HepG2 (cell line): ENCODE results near the gene SLC39A1. TPM values are rescaled to one million over a fixed set of nuclear protein-coding genes. Genes with fewer than 3 reads are reported as not detected.

Source experiments
- AKNA ChIP-seq: sonication (generic); formaldehyde crosslinking; IDR thresholded peaks from 2 replicates; pipeline ENCODE4 v1.4.0; 2020; ENCODE audit warnings: missing genetic modification reagents, borderline replicate concordance
- ARID5B ChIP-seq: IDR thresholded peaks from 2 replicates; pipeline ENCODE4 v1.4.0; 2020; ENCODE audit warnings: mild to moderate bottlenecking, missing genetic modification reagents
- CCDC6 ChIP-seq: sonication (generic); formaldehyde crosslinking; IDR thresholded peaks from 2 replicates; pipeline ENCODE4 v1.8.1; 2022; ENCODE audit warnings: mild to moderate bottlenecking, missing genetic modification reagents, moderate library complexity
- CHD2 ChIP-seq: IDR thresholded peaks from 2 replicates; pipeline ENCODE4 v1.6.1; 2011; ENCODE audit warnings: low read depth, low read length, improper control_type of control experiment
- FOXA1 ChIP-seq, 2 experiments: fragments of 450-650 bp in 1 of 2; sonication (generic) in 1 of 2; formaldehyde crosslinking in 1 of 2; IDR thresholded peaks; 2 replicates each; pipeline versions ENCODE4 v1.4.0 to v1.6.1; 2016 to 2020; ENCODE audit warnings: missing genetic modification reagents in 1 of 2
- MEIS2 ChIP-seq: sonication (generic); formaldehyde crosslinking; IDR thresholded peaks from 2 replicates; pipeline ENCODE4 v1.9.0; 2021; ENCODE audit warnings: mild to moderate bottlenecking, missing genetic modification reagents
- PAX8 ChIP-seq: sonication (generic); formaldehyde crosslinking; IDR thresholded peaks from 2 replicates; pipeline ENCODE4 v1.8.0; 2022; ENCODE audit warnings: mild to moderate bottlenecking, missing genetic modification reagents, borderline replicate concordance
- POLR2AphosphoS5 ChIP-seq: IDR thresholded peaks from 2 replicates; pipeline ENCODE4 v1.6.1; 2012; ENCODE audit warnings: low read depth, low read length
- YY1 ChIP-seq: IDR thresholded peaks from 2 replicates; pipeline ENCODE4 v1.6.1; 2011; ENCODE audit warnings: low read length, low read depth, moderate library complexity, mild to moderate bottlenecking; ENCODE audit not compliant: insufficient read depth, insufficient replicate concordance
- ZBTB14 ChIP-seq: sonication (generic); formaldehyde crosslinking; IDR thresholded peaks from 2 replicates; pipeline ENCODE4 v1.4.0; 2020; ENCODE audit warnings: missing genetic modification reagents
- ZMAT3 ChIP-seq: sonication (generic); formaldehyde crosslinking; conservative IDR thresholded peaks from 2 replicates; pipeline ENCODE4 v1.7.0; 2021; ENCODE audit warnings: missing genetic modification reagents
- ZNF333 ChIP-seq: sonication (generic); formaldehyde crosslinking; IDR thresholded peaks from 2 replicates; pipeline ENCODE4 v1.4.0; 2020; ENCODE audit warnings: mild to moderate bottlenecking, missing genetic modification reagents, borderline replicate concordance
- ZNF460 ChIP-seq: sonication (generic); formaldehyde crosslinking; IDR thresholded peaks from 2 replicates; pipeline ENCODE4 v1.5.1; 2020; ENCODE audit warnings: missing genetic modification reagents, mild to moderate bottlenecking, borderline replicate concordance
- ZNF670 ChIP-seq: sonication (generic); formaldehyde crosslinking; IDR thresholded peaks from 2 replicates; pipeline ENCODE4 v1.8.0; 2022; ENCODE audit warnings: mild to moderate bottlenecking, missing genetic modification reagents, borderline replicate concordance
- ZNF776 ChIP-seq: sonication (generic); formaldehyde crosslinking; IDR thresholded peaks from 2 replicates; pipeline ENCODE4 v1.4.0; 2020; ENCODE audit warnings: mild to moderate bottlenecking, missing genetic modification reagents
- ZNF780A ChIP-seq: sonication (generic); formaldehyde crosslinking; IDR thresholded peaks from 2 replicates; pipeline ENCODE4 v1.8.0; 2022; ENCODE audit warnings: mild to moderate bottlenecking, missing genetic modification reagents, moderate library complexity
- ZNF879 ChIP-seq: sonication (generic); formaldehyde crosslinking; IDR thresholded peaks from 2 replicates; pipeline ENCODE4 v1.8.1; 2023; ENCODE audit warnings: missing genetic modification reagents
- ZSCAN20 ChIP-seq: sonication (generic); formaldehyde crosslinking; IDR thresholded peaks from 2 replicates; pipeline ENCODE4 v1.4.0; 2020; ENCODE audit warnings: missing genetic modification reagents, mild to moderate bottlenecking, borderline replicate concordance
- polyA plus RNA-seq, 8 experiments: library from polyadenylated mRNA; depleted of rRNA in 3 of 8; stranded (reverse) in 7 of 8; unstranded in 1 of 8; fragments of >200 nt; fragmentation: Illumina TruSeq in 4 of 8; extraction: Trizol in 4 of 8; gene quantifications; 2 replicates each; pipeline versions ENCODE4 v1.2.1 to v1.2.3, GENCODE V29; 2011 to 2016; ENCODE audit warnings: low read depth in 4 of 8, missing spikeins in 1 of 8, mixed read lengths in 1 of 8; ENCODE audit not compliant: insufficient read depth in 1 of 8
- total RNA-seq, 5 experiments: library from RNA; depleted of rRNA; stranded (reverse); fragments of >200 nt; fragmentation: Illumina TruSeq; extraction: Trizol; gene quantifications; 2 replicates each; pipeline ENCODE4 v1.2.3, GENCODE V29; 2016; ENCODE audit warnings: low read depth in 1 of 5

SLC39A1 gene
- total and polyA plus RNA-seq, 2 of the 13 experiments (the other 11 are each of a cell fraction or from before 2014, with no cell fraction given): 71.2 to 78.4 TPM

GRCh38 chr1:153958111-153958960 is 5.0 kb downstream of the SLC39A1 start, which contains the start of gene CRTC2 (continued):
- TF ChIP-seq ARID5B (CRISPR knock-in tag) (peak; percentile 29; the same call in 1 of the 2 replicates), ZNF879 (no peak), AKNA (CRISPR knock-in tag) (no peak), ZNF333 (CRISPR knock-in tag) (peak; percentile 45; the same call in 1 of the 2 replicates), MEIS2 (peak; percentile 63; the same call in 1 of the 2 replicates), ZNF776 (CRISPR knock-in tag) (peak; percentile 84; the same call in 1 of the 2 replicates), ZNF780A (CRISPR knock-in tag) (no peak), FOXA1 (IDR thresholded peaks at IDR 0.05) (no peak), FOXA1 (CRISPR knock-in tag; IDR thresholded peaks at IDR 0.05) (0 out of 2 replicates have a peak, but pooled peaks have one; percentile 15), POLR2AphosphoS5 (peak; percentile 71), ZNF460 (CRISPR knock-in tag) (peak; percentile 17; the same call in 1 of the 2 replicates), ZSCAN20 (peak; percentile 67; the same call in 1 of the 2 replicates), PAX8 (CRISPR knock-in tag) (0 out of 2 replicates have a peak, but pooled peaks have one; percentile 36), ZBTB14 (0 out of 2 replicates have a peak, but pooled peaks have one; percentile 16), ZMAT3 (CRISPR knock-in tag) (no peak), CHD2 (peak; percentile 62; the same call in 1 of the 2 replicates), CCDC6 (CRISPR knock-in tag) (0 out of 2 replicates have a peak, but pooled peaks have one; percentile 71), YY1 (peak; percentile 82), ZNF670 (0 out of 2 replicates have a peak, but pooled peaks have one; percentile 60)
